ENCODE data around the gene SLC34A1. TPM values are rescaled to one million over a fixed set of nuclear protein-coding genes. Genes with fewer than 3 reads are reported as not detected.

The SLC34A1 gene
- polyA plus RNA-seq, 6 donors from 2014 or later = not detected

Other genes with a start within 250 kb of the SLC34A1 start
- gene RAB24, start 80.7 kb upstream of the SLC34A1 start, polyA plus RNA-seq (ENCODE audit: low read depth in 6 of 6) = 10 to 100 TPM; 33.0 to 79.5 (median 47.3) TPM
- gene PRELID1, start 80.6 kb upstream of the SLC34A1 start, polyA plus RNA-seq (ENCODE audit: low read depth in 6 of 6) = 100 to 1,000 TPM; 162 to 227 (median 176) TPM
- 1 to 10 TPM in 4 of 6 donors, under 1 TPM in 2; 0.52 to 2.3 (median 1.4) TPM for gene MXD3, start 72.5 kb upstream of the SLC34A1 start, polyA plus RNA-seq (ENCODE audit: low read depth in 6 of 6)
- gene LMAN2, start 32.8 kb upstream of the SLC34A1 start, polyA plus RNA-seq (ENCODE audit: low read depth in 6 of 6) = 100 to 1,000 TPM; 182 to 243 (median 191) TPM
- gene RGS14, start 26.5 kb upstream of the SLC34A1 start, polyA plus RNA-seq (ENCODE audit: low read depth in 6 of 6) = 10 to 100 TPM; 16.6 to 41.1 (median 23.2) TPM
- gene PFN3, start 16.2 kb downstream of the SLC34A1 start, polyA plus RNA-seq (ENCODE audit: low read depth in 6 of 6) = not detected
- gene F12, start 25.1 kb downstream of the SLC34A1 start, polyA plus RNA-seq (ENCODE audit: low read depth in 6 of 6) = 1 to 10 TPM in 1 of 6 donors, under 1 TPM in 2, not detected in 3; 0.56 to 1.4 (median 0.57) TPM
- 100 to 1,000 TPM in 2 of 6 donors, 10 to 100 TPM in 4; 66.5 to 178 (median 98.1) TPM for gene GRK6, start 42.2 kb downstream of the SLC34A1 start, polyA plus RNA-seq (ENCODE audit: low read depth in 6 of 6)
- gene PRR7, start 62.4 kb downstream of the SLC34A1 start, polyA plus RNA-seq (ENCODE audit: low read depth in 6 of 6) = 10 to 100 TPM; 16.2 to 39.5 (median 25.7) TPM
- gene DBN1, start 89.2 kb downstream of the SLC34A1 start, polyA plus RNA-seq (ENCODE audit: low read depth in 6 of 6) = 1 to 10 TPM in 1 of 6 donors, under 1 TPM in 3, not detected in 2; 0.31 to 1.9 (median 0.65) TPM
- gene PDLIM7, start 113.2 kb downstream of the SLC34A1 start, polyA plus RNA-seq (ENCODE audit: low read depth in 6 of 6) = 1 to 10 TPM; 1.5 to 6.0 (median 3.9) TPM
- 10 to 100 TPM; 12.7 to 47.7 (median 38.1) TPM for gene DOK3, start 125.4 kb downstream of the SLC34A1 start, polyA plus RNA-seq (ENCODE audit: low read depth in 6 of 6)
- 10 to 100 TPM; 25.8 to 72.8 (median 43.0) TPM for gene DDX41, start 132.5 kb downstream of the SLC34A1 start, polyA plus RNA-seq (ENCODE audit: low read depth in 6 of 6)
- 1 to 10 TPM; 2.9 to 6.8 (median 4.6) TPM for gene FAM193B, start 170.1 kb downstream of the SLC34A1 start, polyA plus RNA-seq (ENCODE audit: low read depth in 6 of 6)
- gene TMED9, start 207.8 kb downstream of the SLC34A1 start, polyA plus RNA-seq (ENCODE audit: low read depth in 6 of 6) = 100 to 1,000 TPM in 3 of 6 donors, 10 to 100 TPM in 3; 86.8 to 108 (median 99.4) TPM
- 10 to 100 TPM; 22.7 to 29.6 (median 27.5) TPM for gene B4GALT7, start 215.7 kb downstream of the SLC34A1 start, polyA plus RNA-seq (ENCODE audit: low read depth in 6 of 6)